ENCODE data around the gene SFPQ. TPM values are rescaled to one million over a fixed set of nuclear protein-coding genes. Genes with fewer than 3 reads are reported as not detected.
"Not testable (repeated sequence)": the region's sequence is repeated elsewhere in the genome, so short reads cannot be mapped to it uniquely, and the experiment has no call there.

SFPQ gene, protein sequence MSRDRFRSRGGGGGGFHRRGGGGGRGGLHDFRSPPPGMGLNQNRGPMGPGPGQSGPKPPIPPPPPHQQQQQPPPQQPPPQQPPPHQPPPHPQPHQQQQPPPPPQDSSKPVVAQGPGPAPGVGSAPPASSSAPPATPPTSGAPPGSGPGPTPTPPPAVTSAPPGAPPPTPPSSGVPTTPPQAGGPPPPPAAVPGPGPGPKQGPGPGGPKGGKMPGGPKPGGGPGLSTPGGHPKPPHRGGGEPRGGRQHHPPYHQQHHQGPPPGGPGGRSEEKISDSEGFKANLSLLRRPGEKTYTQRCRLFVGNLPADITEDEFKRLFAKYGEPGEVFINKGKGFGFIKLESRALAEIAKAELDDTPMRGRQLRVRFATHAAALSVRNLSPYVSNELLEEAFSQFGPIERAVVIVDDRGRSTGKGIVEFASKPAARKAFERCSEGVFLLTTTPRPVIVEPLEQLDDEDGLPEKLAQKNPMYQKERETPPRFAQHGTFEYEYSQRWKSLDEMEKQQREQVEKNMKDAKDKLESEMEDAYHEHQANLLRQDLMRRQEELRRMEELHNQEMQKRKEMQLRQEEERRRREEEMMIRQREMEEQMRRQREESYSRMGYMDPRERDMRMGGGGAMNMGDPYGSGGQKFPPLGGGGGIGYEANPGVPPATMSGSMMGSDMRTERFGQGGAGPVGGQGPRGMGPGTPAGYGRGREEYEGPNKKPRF
- 227 and 229 TPM in 2 replicates for polyA plus RNA-seq (2013)

DNA sequence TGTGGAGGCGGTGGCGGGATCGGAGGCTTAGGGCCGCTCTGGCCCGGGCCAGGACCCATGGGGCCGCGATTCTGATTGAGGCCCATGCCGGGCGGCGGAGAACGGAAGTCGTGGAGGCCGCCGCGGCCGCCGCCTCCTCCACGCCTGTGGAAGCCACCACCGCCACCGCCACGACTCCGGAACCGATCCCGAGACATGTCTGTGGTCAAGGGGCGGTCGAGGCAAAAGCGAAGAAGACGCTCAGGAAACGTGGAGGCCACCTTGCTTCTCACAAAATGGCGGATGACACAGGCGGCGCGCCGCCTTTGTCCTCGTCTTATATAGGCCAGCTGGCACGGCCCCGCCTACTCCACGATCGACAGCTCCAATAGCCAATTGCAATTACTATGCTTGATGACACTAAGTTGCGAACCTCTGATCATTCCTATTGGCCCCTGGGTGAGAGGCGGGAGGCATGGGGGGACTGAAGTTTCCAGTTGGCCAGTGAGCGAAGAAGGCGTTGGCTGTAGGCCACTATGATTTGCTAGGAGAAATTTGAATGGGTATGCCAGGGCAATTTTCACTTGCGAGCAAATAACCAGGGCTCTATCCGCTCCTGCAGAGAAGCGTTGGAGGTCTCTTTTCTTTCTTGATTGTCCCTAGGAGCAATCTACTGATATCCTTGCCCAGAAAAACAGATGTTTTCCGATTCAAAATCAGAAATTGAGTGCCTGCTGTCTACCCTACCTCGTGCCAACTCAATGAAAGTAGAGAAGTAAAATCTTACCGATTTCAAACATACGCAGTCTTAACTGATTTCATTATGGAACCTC is at the start of gene SFPQ:
SFPQ (minus strand) TSS at position 293 of the 812 bp plus-strand sequence; CDS start at position 197, 96 bp downstream.
- H4K12ac ChIP-seq (ENCODE audit: low read depth, low read length) = peak within 1 kb of the TSS; percentile 78
- peaks cover 2 to 10% of the 10 kb centered on the region in 2 experiments for H3K4me1 ChIP-seq (ENCODE audit: control insufficient read depth in 1 of 2, insufficient read depth in 2 of 2, low read length in 2 of 2)
- H3K23ac ChIP-seq (ENCODE audit: low read length) = no peak within 1 kb of the TSS
- peak within 1 kb of the TSS; percentile 100 for H3K9ac ChIP-seq (ENCODE audit: low read length)
- WGBS (ENCODE audit: extremely low coverage, insufficient coverage, insufficient read length) = no CpG with 5 or more reads among the region's 50 CpGs
- H3K79me1 ChIP-seq (ENCODE audit: low read length) = peaks cover 9% of the 10 kb centered on the region
- peak within 1 kb of the TSS; percentile 7 for H2AFZ ChIP-seq (ENCODE audit: insufficient read depth, low read length, poor library complexity)
- peak within 1 kb of the TSS; percentile 83 for H2AK5ac ChIP-seq (ENCODE audit: low read length)
- peak within 1 kb of the TSS; percentile 76 for H3K18ac ChIP-seq (ENCODE audit: low read length)
- H3K27ac ChIP-seq (ENCODE audit: low read depth, low read length) = peak within 1 kb of the TSS; percentile 96
- peak; percentile 96 to 99 for DNase-seq
- H4K91ac ChIP-seq (ENCODE audit: low read depth, low read length) = peak within 1 kb of the TSS; percentile 97
- H3K4me3 ChIP-seq (ENCODE audit: low read depth, low read length) = peak within 1 kb of the TSS; percentile 100
- H3K9me3 ChIP-seq (ENCODE audit: insufficient read depth, low read depth, low read length) = peaks cover 6% of the 10 kb centered on the region
- peaks cover 21% of the 10 kb centered on the region for H3K79me2 ChIP-seq (ENCODE audit: control insufficient read depth, insufficient read depth, low read length, poor library complexity)
- no peaks in the 10 kb centered on the region for H3K27me3 ChIP-seq (ENCODE audit: insufficient read depth, low read length)
- peaks cover 15 to 29% of the 10 kb centered on the region in 2 experiments for H3K36me3 ChIP-seq (ENCODE audit: control insufficient read depth in 1 of 2, insufficient read depth in 2 of 2, low read length in 2 of 2)
- H4K8ac ChIP-seq (ENCODE audit: low read depth, low read length) = peak within 1 kb of the TSS; percentile 98
- peak within 1 kb of the TSS; percentile 90 for H2BK120ac ChIP-seq (ENCODE audit: insufficient read depth, low read length, poor library complexity)
- H2BK5ac ChIP-seq (ENCODE audit: low read depth, low read length, poor library complexity) = peak within 1 kb of the TSS; percentile 59
- H3K4ac ChIP-seq (ENCODE audit: low read depth, low read length) = peak within 1 kb of the TSS; percentile 97
- H3K14ac ChIP-seq (ENCODE audit: low read length) = peak within 1 kb of the TSS; percentile 93
- H3K4me2 ChIP-seq (ENCODE audit: low read length) = peak within 1 kb of the TSS; percentile 61
- no peak within 1 kb of the TSS for H2BK12ac ChIP-seq (ENCODE audit: low read length)

DNA sequence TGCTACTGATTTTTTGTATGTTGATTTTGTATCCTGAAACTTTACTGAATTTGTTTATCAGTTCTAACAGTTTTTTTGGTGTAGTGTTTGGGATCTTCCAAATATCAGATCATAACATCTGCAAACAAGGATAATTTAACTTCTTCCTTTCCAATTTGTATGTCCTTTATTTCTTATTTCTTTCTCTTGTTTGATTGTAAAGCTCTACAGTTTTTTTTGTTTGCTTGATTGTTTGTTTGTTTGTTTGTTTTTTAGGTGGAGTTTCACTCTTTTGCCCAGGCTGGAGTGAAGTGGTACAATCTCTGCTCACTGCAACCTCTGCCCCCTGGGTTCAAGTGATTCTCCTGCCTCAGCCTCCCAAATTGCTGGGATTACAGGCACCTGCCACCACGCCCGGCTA is 43.8 kb upstream of the SFPQ start:
- not testable (repeated sequence) for H3K4ac ChIP-seq (ENCODE audit: low read depth, low read length); H4K91ac ChIP-seq (ENCODE audit: low read depth, low read length); H2AK5ac ChIP-seq (ENCODE audit: low read length); H3K27ac ChIP-seq (ENCODE audit: low read depth, low read length); H3K79me2 ChIP-seq (ENCODE audit: control insufficient read depth, insufficient read depth, low read length, poor library complexity); H3K27me3 ChIP-seq (ENCODE audit: insufficient read depth, low read length); H2BK5ac ChIP-seq (ENCODE audit: low read depth, low read length, poor library complexity); H3K9me3 ChIP-seq (ENCODE audit: insufficient read depth, low read depth, low read length); H4K12ac ChIP-seq (ENCODE audit: low read depth, low read length); H3K9ac ChIP-seq (ENCODE audit: low read length); H4K8ac ChIP-seq (ENCODE audit: low read depth, low read length); H2AFZ ChIP-seq (ENCODE audit: insufficient read depth, low read length, poor library complexity); H2BK120ac ChIP-seq (ENCODE audit: insufficient read depth, low read length, poor library complexity); H3K14ac ChIP-seq (ENCODE audit: low read length); H3K4me2 ChIP-seq (ENCODE audit: low read length); H3K4me1 ChIP-seq (ENCODE audit: control insufficient read depth in 1 of 2, insufficient read depth in 2 of 2, low read length in 2 of 2); H3K23ac ChIP-seq (ENCODE audit: low read length); H3K4me3 ChIP-seq (ENCODE audit: low read depth, low read length); DNase-seq; H3K79me1 ChIP-seq (ENCODE audit: low read length); H3K18ac ChIP-seq (ENCODE audit: low read length); H3K36me3 ChIP-seq (ENCODE audit: control insufficient read depth in 1 of 2, insufficient read depth in 2 of 2, low read length in 2 of 2); H2BK12ac ChIP-seq (ENCODE audit: low read length)
- WGBS (ENCODE audit: extremely low coverage, insufficient coverage, insufficient read length) = no CpG with 5 or more reads among the region's 2 CpGs

DNA sequence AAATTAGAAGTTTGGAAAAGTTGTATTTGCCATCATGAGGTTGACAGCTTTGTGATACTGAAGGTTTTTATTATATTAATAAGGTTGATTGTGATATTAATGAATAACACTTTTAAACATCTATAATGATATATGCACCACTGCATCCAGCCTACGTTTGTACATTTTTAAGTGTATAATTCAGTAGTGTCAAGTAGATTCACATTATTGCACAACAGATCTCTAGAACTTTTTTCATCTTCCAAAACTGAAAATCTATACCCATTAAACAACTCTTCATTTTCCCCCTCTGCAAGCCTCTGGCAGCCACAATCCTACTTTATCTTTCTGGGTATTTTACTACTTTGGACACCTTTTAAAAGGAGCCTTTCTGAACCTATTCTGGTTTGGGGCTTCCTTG is 38.3 kb upstream of the SFPQ start:
- Histone ChIP-seq H3K9ac (ENCODE audit: low read length) (no peak overlapping the region), H3K4me3 (ENCODE audit: low read depth, low read length) (no peak overlapping the region), H4K91ac (ENCODE audit: low read depth, low read length) (no peak overlapping the region), H3K14ac (ENCODE audit: low read length) (no peak overlapping the region), H4K8ac (ENCODE audit: low read depth, low read length) (no peak overlapping the region), H3K23ac (ENCODE audit: low read length) (no peak overlapping the region), H3K27ac (ENCODE audit: low read depth, low read length) (no peak overlapping the region), H2BK120ac (ENCODE audit: insufficient read depth, low read length, poor library complexity) (no peak overlapping the region), H3K27me3 (ENCODE audit: insufficient read depth, low read length) (no peaks in the 10 kb centered on the region), H2BK12ac (ENCODE audit: low read length) (no peak overlapping the region), H3K4me1 (ENCODE audit: control insufficient read depth in 1 of 2, insufficient read depth in 2 of 2, low read length in 2 of 2) (no peaks in the 10 kb centered on the region), H3K79me1 (ENCODE audit: low read length) (no peaks in the 10 kb centered on the region), H3K36me3 (ENCODE audit: control insufficient read depth in 1 of 2, insufficient read depth in 2 of 2, low read length in 2 of 2) (no peaks in the 10 kb centered on the region), H2AK5ac (ENCODE audit: low read length) (no peak overlapping the region), H3K79me2 (ENCODE audit: control insufficient read depth, insufficient read depth, low read length, poor library complexity) (no peaks in the 10 kb centered on the region), H3K4ac (ENCODE audit: low read depth, low read length) (no peak overlapping the region), H3K4me2 (ENCODE audit: low read length) (no peak overlapping the region), H4K12ac (ENCODE audit: low read depth, low read length) (no peak overlapping the region), H3K18ac (ENCODE audit: low read length) (no peak overlapping the region), H2AFZ (ENCODE audit: insufficient read depth, low read length, poor library complexity) (no peak overlapping the region), H2BK5ac (ENCODE audit: low read depth, low read length, poor library complexity) (no peak overlapping the region), H3K9me3 (ENCODE audit: insufficient read depth, low read depth, low read length) (no peaks in the 10 kb centered on the region)
- DNase-seq = no peak
- WGBS (ENCODE audit: extremely low coverage, insufficient coverage, insufficient read length) = no CpG with 5 or more reads among the region's 1 CpG

GRCh38 chr1:35229587-35230360 is 36.8 kb upstream of the SFPQ start:
- H3K18ac ChIP-seq (ENCODE audit: low read length) = no peak overlapping the region
- no peak for DNase-seq
- no peak overlapping the region for H3K4me3 ChIP-seq (ENCODE audit: low read depth, low read length)
- no peak overlapping the region for H2BK120ac ChIP-seq (ENCODE audit: insufficient read depth, low read length, poor library complexity)
- H4K12ac ChIP-seq (ENCODE audit: low read depth, low read length) = no peak overlapping the region
- no peak overlapping the region for H3K27ac ChIP-seq (ENCODE audit: low read depth, low read length)
- no peaks in the 10 kb centered on the region for H3K9me3 ChIP-seq (ENCODE audit: insufficient read depth, low read depth, low read length)
- no peaks in the 10 kb centered on the region for H3K36me3 ChIP-seq (ENCODE audit: control insufficient read depth in 1 of 2, insufficient read depth in 2 of 2, low read length in 2 of 2)
- no peaks in the 10 kb centered on the region for H3K79me1 ChIP-seq (ENCODE audit: low read length)
- no peak overlapping the region for H2AFZ ChIP-seq (ENCODE audit: insufficient read depth, low read length, poor library complexity)
- no peaks in the 10 kb centered on the region for H3K27me3 ChIP-seq (ENCODE audit: insufficient read depth, low read length)
- no CpG with 5 or more reads among the region's 1 CpG for WGBS (ENCODE audit: extremely low coverage, insufficient coverage, insufficient read length)
- H4K91ac ChIP-seq (ENCODE audit: low read depth, low read length) = no peak overlapping the region
- no peak overlapping the region for H3K4me2 ChIP-seq (ENCODE audit: low read length)
- no peaks in the 10 kb centered on the region for H3K79me2 ChIP-seq (ENCODE audit: control insufficient read depth, insufficient read depth, low read length, poor library complexity)
- no peak overlapping the region for H2AK5ac ChIP-seq (ENCODE audit: low read length)
- H3K4ac ChIP-seq (ENCODE audit: low read depth, low read length) = no peak overlapping the region
- no peaks in the 10 kb centered on the region for H3K4me1 ChIP-seq (ENCODE audit: control insufficient read depth in 1 of 2, insufficient read depth in 2 of 2, low read length in 2 of 2)
- H3K14ac ChIP-seq (ENCODE audit: low read length) = no peak overlapping the region
- H2BK12ac ChIP-seq (ENCODE audit: low read length) = no peak overlapping the region
- no peak overlapping the region for H3K9ac ChIP-seq (ENCODE audit: low read length)
- no peak overlapping the region for H4K8ac ChIP-seq (ENCODE audit: low read depth, low read length)
- H3K23ac ChIP-seq (ENCODE audit: low read length) = no peak overlapping the region
- H2BK5ac ChIP-seq (ENCODE audit: low read depth, low read length, poor library complexity) = no peak overlapping the region

Data from trophoblast cell (in vitro differentiated cells and primary cell).